Measurements from ENCODE around the gene TSKU.
"Not testable (repeated sequence)": the region's sequence is repeated elsewhere in the genome, so short reads cannot be mapped to it uniquely, and the experiment has no call there.

Gene TSKU

DNA sequence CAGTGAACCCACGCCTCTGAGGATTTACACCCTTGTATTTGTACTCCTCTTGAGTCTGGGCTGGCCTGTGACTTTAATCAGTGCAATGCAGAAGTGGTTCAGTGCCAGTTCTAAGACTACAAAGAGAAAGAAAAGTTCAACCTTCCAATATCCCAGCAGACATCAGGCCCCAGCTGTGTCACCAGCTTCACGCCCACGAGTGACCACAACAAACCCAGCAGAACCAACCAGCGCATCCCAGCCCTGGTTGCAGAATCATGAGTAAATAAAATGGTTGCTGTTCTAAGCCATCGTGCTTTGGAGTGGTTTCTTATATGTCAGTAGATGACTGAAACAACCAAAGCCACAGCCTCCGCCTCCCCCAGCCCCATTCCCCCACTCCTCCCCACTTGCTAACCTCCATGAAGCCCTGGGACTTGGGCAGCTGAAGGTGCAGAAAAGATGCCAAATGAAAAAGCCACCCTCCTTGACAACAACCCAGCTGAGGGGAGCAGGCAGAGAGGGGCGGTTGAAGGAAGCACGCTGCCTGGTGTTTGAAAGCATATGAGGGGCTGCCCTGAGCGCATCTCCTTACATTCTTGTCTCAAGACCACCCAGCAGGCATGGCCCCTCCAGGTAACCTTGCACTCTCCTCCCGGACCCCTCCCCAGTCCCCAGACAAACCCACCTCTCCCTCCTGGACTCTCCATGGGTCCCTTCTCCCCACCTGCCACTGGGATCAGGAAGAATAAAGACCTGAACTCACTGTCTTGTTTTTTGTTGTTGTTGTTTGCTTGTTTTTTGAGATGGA, 20.9 kb downstream of the TSKU start:
- no peak for DNase-seq

DNA sequence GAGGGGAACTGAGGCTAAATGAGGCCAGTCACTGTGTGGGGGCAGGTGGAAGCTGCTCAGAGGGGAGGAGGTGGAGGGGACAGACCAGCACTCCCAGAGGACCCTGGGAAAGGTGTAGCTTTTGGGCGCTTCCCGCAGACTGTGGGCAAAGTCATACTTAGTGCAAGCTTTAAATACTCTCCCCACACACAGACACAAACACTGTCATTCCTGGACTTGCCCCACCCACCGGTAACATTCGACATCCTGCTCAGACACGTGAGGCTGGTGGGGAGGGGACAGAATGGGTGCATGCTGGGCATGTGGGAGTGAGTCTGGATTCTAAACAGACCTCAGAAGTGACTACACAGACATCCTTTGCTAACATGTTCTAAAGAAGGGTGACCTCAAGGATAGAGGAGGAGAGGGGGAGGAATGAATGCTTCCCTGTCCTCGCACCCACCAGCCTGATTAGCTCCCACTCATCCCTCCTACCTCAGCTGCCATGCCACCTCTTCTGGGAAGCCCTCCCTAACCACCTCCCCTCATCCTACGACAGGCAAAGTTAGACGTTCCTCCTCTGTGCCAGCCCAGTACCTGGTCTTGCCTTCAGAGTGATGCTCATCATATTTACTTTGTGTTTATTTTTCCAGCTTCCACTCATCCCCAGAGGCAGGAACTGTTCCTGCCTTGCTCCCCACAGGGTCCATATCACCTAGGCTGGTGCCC, 22.2 kb downstream of the TSKU start:
- DNase-seq: no peak

DNA sequence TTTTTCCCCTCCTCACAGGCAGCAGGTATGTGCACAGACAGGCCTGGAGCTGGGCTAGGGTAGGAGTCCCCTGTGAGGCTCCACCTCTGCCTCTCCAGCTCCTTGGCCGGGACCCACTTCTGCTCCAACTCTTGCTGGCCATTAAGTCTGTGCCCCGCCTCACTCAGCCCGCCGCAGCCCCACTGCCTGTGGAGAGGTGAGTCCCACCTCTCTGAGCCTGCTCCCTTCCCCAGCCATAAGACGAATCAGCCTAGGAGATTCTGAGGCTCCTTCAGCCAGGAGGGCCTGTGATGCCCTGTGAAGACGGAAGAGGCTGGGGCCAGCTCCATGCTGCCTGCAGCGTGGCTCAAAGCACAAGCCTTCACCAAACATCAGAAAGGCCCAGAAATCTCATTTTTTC, 23.0 kb downstream of the TSKU start:
- no peak for DNase-seq

DNA sequence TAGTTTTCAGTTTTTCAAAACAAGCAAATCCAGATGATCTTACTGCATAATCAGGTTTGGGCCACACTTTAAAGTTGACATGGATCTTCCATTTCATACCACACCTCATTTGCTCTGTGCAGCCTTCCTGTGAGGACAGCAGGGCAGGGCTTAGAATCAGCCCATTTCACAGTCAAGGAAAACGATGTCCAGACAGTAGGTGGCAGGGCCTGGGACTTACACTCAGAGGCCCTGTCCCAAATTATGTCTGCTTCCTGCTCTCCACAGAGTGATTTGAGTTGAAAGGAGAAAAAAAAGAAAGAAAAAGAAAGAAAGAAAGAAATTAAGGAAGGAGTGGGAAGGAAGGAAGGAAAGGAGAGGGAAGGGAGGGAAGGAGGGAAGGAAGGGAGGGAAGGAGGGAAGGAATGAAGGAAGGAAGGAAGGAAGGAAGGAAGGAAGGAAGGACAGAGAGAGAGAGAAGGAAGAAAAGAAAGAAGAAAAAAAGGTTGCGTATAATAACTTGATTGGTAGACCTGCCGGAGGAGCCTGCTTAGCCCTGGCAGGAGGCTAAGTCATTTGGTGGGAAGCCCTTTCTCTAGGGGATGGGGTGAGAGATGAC, 23.6 kb downstream of the TSKU start:
- no peak for DNase-seq

DNA sequence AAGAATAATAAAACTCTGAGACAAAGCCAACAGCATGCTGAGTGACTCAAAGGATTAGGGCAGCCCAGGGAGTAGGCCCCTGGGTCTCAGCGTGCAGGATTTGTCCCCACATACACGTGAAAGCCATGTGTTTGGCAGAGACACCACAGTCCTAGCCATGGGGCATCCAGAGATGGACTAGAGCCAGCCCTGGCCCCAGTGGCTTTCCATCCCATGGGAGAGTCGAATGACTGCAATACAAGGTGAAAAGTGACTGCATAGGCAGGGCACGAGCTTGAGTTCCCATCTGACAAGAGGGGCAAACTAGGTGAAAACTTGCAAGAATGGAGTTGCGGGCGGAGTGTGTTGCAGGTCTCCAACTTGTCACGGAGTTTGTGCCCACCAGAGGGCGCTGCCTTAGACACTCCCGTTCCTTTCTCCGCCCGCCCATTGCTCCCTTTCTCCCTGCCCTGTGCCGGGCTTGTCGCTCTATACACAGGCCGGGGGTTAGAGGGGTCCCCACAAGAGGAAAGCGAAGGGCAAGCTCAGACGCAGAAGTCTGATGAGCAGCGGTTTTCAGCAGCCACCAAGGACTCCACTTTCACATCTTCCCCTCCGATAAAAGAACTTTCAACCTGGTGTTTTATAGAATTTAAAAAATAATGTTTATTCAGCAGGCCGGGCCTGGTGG, 24.2 kb downstream of the TSKU start:
- peak; percentile 96 for DNase-seq

DNA sequence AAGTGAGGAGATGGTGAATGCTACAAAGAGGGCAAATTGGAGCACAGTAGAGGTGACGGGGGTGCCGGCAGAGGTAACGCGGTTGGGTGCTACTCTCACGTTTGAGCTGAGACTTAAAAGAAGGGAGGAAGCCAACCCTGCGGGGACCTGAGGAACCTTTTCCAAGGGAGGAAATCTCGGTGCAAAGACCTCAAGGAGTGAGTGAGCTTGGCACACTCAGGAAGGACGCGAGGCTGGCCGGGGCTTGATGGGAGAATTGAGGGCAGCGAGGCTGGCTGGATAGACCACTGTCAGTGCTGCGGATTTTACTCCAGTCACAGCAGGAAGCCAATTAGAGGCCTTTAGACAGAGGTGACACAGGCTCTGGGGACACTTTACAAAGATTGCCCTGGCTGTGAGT, 25.0 kb downstream of the TSKU start:
- DNase-seq: no peak

DNA sequence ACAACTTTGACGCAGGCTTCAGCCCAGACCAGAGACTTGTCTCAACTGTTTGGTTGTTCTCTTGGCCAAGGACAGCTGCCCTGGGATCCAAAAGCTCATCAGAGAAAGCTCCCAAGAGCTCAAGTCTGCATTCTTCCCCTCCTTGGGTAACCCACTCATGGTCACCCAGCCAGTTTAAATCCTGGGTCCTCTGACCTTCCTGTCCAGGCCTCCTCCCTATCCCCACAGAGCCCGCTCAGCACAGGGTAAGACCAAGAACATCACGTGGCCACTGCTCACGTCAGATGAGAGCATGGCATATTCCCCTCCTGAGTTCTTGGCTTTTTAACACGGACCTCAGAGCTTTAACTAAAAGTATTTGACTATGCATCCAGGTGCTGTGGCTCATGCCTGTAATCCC, 25.8 kb downstream of the TSKU start:
- DNase-seq: no peak

DNA sequence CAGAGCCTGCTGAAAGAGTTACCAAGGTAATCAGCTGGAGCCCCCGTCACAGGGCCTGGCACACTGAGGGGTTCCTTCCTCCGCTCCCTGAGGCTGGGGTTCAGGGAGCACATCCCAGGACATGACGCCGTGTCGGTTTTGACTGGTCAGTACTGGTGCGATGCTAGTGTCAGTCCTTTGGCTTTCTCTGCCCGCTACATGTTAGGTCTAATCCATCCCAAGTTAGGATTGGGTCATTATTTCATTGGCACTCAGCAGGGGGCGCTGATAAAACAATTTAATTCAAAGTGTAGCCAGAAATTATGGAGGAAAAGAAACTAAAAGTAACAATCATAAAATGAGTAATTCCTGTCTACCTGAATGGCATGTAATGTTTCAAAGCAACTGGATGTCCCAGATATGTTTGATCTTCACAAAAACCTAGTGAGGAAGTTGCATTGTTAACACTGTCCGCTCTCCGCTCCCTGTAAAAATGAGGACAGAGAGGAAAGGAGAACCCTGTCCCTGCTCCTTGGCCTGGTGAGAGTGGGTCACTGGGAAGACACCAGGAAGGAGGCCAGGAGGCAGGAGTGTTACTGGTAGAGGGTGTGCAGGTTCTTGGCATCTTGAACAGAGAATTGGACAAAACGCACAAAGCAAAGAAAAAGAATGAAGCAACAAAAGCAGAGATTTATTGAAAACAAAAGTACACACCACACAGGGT, 27.1 kb downstream of the TSKU start:
- DNase-seq: peak; percentile 63

DNA sequence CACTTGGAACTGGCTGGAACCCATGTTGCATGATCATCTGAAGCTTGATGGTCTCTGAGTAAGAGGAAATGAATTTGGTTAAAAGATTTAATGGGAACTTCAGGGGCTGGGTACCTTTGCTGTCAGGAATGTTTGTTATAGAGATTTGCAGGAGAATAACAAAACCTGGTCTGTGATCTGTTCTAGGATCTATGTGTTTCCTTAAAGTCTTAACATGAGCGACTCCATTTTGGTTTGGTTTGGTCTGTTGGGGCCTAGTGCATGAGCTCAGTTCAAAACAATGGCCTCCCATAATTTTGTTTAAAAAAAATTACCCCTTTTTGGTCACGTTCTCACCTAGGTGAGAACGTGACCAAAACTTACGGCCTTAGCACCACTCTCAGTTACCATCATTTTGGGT, 28.1 kb downstream of the TSKU start:
- DNase-seq: no peak

DNA sequence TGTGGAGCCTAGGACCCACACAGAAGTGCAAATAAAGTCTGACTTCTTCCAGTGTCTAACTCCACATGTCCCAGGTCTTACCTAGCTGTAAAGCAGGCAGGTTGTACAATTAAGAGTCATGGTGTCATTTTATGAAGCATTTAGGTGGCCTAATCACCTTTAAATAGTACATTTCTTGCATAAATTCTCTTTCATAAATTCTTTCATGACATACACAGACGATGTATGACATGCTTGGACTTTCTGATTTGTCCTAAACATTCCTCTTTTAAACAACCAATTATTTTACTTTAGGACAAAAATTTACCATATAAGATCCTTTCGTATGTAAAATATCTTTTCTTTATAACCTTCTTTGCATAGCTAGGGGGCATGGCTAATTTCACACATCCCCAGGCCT, 31.3 kb downstream of the TSKU start:
- DNase-seq: no peak

DNA sequence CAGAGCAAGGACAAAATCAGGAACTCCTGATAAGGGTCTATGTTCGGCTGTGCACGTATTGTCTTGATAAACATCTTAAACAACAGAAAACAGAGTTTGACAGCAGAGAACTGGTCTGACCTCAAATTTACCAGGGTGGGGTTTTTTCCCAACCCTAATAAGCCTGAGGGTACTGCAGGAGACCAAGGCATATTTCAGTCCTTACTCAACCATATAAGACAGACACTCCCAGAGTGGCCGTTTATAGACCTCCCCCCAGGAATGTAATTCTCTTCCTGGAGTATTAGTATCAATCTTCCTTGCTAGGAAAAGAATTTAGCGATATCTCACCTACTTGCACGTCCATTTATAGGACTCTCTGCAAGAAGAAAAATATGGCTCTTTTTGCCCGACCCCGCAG, 32.5 kb downstream of the TSKU start:
- DNase-seq: peak; percentile 52

DNA sequence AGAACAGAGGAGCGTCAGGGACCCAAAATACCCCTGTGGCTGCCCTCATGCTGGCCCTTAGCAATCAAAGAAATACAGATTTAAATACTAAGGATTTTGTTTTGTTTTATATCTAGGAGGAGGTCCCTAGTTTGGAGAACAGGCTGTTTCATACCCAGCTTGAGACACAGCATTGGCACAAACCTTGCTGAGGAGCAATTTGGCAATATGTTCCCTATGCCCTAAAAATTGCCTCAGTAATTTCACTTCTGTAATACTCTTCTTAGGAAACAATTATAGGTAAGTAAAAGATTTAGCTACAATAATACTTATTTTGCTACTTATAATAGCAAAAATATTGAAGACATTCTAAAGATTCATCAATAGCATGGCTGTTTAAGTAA, 37.0 kb downstream of the TSKU start:
- DNase-seq: no peak

DNA sequence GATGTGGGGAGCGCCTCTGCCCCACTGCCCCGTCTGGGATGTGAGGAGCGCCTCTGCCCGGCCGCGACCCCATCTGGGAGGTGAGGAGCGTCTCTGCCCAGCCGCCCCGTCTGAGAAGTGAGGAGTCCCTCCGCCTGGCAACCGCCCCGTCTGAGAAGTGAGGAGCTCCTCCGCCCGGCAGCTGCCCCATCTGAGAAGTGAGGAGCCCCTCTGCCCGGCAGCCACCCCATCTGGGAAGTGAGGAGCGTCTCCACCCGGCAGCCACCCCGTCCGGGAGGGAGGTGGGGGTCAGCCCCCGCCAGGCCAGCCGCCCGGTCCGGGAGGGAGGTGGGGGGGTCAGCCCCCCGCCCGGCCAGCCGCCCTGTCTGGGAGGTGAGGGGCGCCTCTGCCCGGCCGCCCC, 38.2 kb downstream of the TSKU start:
- not testable (repeated sequence) for DNase-seq

DNA sequence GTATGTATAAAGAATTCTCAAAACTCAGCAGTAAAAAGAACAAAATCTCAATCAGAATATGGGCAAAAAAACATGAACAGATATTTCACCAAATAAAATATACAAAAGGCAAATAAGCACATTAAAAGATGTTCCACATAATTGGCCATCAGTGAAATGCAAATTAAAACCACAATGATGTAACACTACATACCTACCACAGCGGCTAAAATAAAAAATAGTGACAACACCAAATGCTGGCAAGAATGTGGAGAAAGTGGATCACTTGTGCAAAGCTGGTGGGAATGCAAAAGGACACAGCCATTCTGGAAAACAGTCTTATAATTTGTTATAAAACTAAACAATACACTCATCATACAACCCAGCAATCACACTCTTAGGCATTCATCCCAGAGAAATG, 39.2 kb downstream of the TSKU start:
- no peak for DNase-seq

DNA sequence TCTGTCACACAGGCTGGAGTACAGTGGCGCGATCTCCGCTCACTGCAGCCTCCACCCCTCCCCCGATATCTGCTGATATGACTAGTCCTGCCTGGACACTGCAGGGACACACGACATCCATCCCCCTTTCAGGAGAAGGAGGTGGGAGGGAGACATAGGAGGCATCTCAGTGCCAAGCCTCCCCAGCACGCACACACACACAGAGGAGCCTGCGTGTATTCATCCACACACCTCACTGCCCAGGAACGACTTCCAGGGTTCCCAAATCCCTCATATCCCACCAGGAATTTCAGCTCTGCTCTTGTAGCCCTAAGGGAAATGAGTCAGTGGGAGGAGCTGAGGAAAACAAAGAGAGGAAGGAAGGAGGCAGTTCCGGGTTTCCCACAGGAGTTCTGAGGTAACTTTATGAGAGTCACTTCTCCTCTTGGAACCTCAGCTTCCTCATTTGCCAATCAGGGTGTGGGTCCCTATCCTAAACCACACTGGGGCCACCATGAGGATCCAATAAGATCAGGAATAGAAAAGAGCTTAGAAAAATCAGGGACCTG, 40.4 kb downstream of the TSKU start:
- peak; percentile 45 for DNase-seq

DNA sequence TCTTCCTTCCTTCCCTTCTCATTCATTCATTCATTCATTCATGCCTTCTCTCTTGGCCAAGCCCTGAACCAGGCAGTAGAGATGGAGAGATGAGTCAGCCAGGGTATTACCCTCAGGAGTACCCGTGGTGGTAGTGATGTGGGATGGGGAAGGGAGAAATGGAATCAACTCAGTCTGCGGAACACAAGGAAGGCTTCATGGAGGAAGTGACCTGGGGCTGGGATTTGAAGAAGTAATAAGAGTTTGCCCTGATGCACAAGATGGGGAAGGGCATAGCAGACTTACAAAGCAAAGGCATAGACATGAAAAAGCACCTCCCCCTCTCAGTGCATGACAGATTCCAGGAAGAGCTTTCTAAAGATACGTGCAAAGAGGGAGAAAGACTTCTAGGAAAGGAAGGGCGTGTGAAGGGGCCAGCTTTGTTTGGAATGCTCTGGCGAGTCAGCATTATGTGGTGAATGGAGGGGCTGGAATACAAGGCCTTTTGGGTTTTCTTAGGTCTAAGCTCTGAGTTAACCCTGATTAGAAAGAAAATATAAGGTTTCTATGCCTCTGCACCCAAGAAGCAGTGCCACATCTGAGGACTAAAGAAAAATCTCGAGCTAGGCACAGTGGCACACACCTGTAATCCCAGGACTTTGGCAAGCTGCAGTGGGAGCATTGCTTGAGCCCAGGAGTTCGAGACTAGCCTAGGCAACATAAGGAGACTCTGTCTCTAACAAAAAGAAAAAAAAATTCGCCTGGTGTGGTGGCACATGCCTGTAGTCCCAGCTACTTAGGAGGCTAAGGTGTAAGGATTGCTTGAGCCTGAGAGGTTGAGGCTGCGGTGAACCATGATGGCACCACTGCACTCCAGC, 41.2 kb downstream of the TSKU start:
- DNase-seq: no peak

DNA sequence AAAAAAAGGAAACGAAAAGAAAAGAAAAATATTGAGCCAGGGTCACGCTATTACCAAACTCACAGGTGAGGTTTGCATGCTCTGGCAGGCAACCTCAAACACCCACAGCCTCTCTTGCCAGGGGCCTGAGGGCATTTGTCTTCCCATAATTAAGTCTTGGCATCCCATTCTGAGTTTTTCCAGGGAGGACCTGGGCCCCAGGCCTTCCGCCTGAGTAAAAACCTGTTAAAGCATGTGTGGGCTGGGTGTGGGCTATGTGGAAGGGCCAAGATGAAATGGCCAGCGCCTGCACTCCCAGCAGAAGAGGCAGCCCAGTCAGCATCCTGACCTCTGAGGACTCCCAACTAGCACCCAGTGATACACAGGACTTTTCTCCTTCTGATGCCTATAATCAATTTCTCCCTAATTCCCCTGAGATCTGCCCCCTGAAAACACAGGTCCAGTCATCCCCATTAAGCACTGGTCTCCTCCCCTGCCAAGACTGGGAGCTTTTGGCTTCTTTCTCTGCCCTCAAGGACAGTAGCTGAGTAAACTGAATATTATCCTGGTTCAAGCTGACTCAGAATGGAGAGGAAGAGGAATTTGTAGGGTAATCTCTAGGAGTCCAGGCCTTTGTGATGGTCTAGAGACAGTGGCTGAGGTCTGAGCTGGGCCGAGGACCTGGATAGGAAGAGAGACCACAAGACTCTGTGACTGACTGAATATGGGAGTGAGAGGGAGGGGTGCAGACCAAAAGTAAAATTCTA, 42.0 kb downstream of the TSKU start:
- DNase-seq: no peak

DNA sequence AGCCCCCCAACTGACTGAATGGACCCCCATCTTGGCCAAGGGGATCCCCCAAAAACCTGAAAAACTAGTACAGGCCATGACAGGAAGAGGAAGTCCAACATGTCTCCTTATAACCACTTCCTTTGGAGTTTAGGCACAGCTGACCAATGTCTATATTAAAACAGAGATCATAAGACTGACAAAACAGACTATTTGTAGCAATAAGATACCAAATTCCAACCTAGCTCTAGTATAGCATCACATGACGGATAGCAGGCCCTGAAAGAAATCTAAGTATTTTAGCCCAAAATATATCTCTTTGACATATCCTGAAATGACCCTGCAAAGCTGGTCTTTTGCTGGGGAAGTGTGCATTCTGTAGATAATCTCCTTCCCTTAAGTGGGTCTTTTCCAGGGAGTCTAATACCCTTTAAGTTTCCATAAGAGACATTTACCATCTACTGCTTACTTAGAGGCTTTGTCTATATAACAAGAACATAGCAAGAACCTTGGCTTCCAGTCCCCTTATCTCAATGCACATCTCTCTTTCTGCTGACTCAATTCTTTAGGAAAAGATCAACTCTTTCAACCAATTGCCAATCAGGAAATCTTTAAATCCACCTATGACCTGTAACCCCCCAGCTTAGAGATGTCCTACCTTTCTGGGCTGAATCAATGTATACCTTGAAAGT, 42.7 kb downstream of the TSKU start:
- no peak for DNase-seq

DNA sequence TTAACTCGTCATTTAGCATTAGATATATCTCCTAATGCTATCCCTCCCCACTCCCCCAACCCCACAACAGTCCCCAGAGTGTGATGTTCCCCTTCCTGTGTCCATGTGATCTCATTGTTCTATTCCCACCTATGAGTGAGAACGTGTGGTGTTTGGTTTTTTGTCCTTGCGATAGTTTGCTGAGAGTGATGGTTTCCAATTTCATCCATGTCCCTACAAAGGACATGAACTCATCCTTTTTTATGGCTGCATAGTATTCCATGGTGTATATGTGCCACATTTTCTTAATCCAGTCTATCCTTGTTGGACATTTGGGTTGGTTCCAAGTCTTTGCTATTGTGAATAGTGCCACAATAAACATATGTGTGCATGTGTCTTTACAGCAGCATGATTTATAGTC, 43.4 kb downstream of the TSKU start:
- DNase-seq: not testable (repeated sequence)

DNA sequence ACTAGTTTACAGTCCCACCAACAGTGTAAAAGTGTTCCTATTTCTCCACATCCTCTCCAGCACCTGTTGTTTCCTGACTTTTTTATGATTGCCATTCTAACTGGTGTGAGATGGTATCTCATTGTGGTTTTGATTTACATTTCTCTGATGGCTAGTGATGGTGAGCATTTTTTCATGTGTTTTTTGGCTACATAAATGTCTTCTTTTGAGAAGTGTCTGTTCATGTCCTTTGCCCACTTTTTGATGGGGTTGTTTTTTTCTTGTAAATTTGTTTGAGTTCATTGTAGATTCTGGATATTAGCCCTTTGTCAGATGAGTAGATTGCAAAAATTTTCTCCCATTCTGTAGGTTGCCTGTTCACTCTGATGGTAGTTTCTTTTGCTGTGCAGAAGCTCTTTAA, 43.8 kb downstream of the TSKU start:
- DNase-seq: not testable (repeated sequence)
